HepG2 (cell line): ENCODE results near the gene SCAMP3. TPM values are rescaled to one million over a fixed set of nuclear protein-coding genes. Genes with fewer than 3 reads are reported as not detected.
A peak's percentile ranks its signal among the peaks of the same experiment; 100 is the strongest.

Experiments used
- ATAC-seq: fragments of 200-7000 bp; cut with Tn5 transposase; 3 replicates; pipeline ENCODE4 v1.9.1; 2020; ENCODE audit warnings: mild to moderate bottlenecking, moderate library complexity
- BruUV-seq: library from RNA; stranded (reverse); fragments of 400-500 nt; replicated peaks from 2 replicates; lab custom pipeline; 2021; lab: Mats Ljungman, UMichigan
- CTCF ChIA-PET: fragments of 300-600 bp; formaldehyde crosslinking; extraction: SDS; loops from one replicate; lab custom pipeline; 2021; ENCODE audit warnings: low total read pairs, inconsistent platforms, low intra/inter-chr PET ratio; lab: Yijun Ruan, JAX
- POLR2A ChIA-PET: fragments of 350-600 bp; sonication (Branson Sonifier 250); formaldehyde crosslinking; loops from one replicate; lab custom pipeline; 2020; ENCODE audit warnings: antibody characterized with exemption, inconsistent platforms; lab: Yijun Ruan, JAX
- DNase-seq: peaks from one replicate; pipeline ENCODE4 v3.0.0-alpha.2; 2015; ENCODE audit warnings: low spot score
- FAIRE-seq: peaks from 3 replicates; lab custom pipeline; 2011; peaks lifted over from hg19 to GRCh38; lab: Jason Lieb, UNC
- H2AFZ ChIP-seq: one replicate; pipeline ENCODE4 v1.6.1; 2011; ENCODE audit warnings: low read length, inconsistent platforms
- H3K27ac ChIP-seq: fragments of 300-600 bp; 3 replicates; pipeline ENCODE4 v1.8.0; 2011; ENCODE audit warnings: mixed run types, mild to moderate bottlenecking, mixed read lengths, low read length, inconsistent platforms; ENCODE audit not compliant: insufficient read depth; ENCODE audit errors: extremely low read length
- H3K27me3 ChIP-seq, 2 experiments: fragments of 200-600 bp in 1 of 2; 2 replicates in 1 of 2; 3 replicates in 1 of 2; pipeline versions ENCODE4 v1.6.0 to v1.8.0; 2011; ENCODE audit warnings: low read length in 2 of 2, mild to moderate bottlenecking in 2 of 2, moderate library complexity in 2 of 2, inconsistent platforms in 1 of 2; ENCODE audit not compliant: insufficient read depth in 2 of 2, control insufficient read depth in 1 of 2
- H3K36me3 ChIP-seq, 2 experiments: fragments of 200-600 bp in 1 of 2; replicated peaks in 1 of 2; 2 replicates in 1 of 2; 3 replicates in 1 of 2; pipeline versions ENCODE4 v1.5.1 to v1.8.0; 2011; ENCODE audit warnings: low read length in 2 of 2, inconsistent platforms in 1 of 2; ENCODE audit not compliant: insufficient read depth in 2 of 2, control insufficient read depth in 1 of 2
- H3K4me1 ChIP-seq: 2 replicates; pipeline ENCODE4 v1.5.1; 2012; ENCODE audit warnings: low read length, inconsistent platforms; ENCODE audit not compliant: insufficient read depth
- H3K4me2 ChIP-seq: 2 replicates; pipeline ENCODE4 v1.6.0; 2011; ENCODE audit warnings: low read depth, low read length, inconsistent platforms
- H3K4me3 ChIP-seq, 3 experiments: fragments of 200-600 bp in 1 of 3; sonication (generic), shearing (Covaris generic) in 1 of 3; replicated peaks in 1 of 3; 2 replicates each; pipeline ENCODE4 v1.5.1; 2011 to 2016; ENCODE audit warnings: low read length in 3 of 3, inconsistent platforms in 2 of 3, low read depth in 2 of 3, mild to moderate bottlenecking in 2 of 3, control low read depth in 1 of 3, mixed read lengths in 1 of 3; ENCODE audit not compliant: insufficient read depth in 1 of 3
- H3K79me2 ChIP-seq: one replicate; pipeline ENCODE4 v1.6.1; 2011; ENCODE audit warnings: low read length, inconsistent platforms; ENCODE audit not compliant: insufficient read depth
- H3K9ac ChIP-seq: 2 replicates; pipeline ENCODE4 v1.6.0; 2011; ENCODE audit warnings: mild to moderate bottlenecking, low read depth, low read length, inconsistent platforms; ENCODE audit not compliant: insufficient read depth
- H3K9me3 ChIP-seq: 2 replicates; pipeline ENCODE4 v1.5.1; 2012; ENCODE audit warnings: mild to moderate bottlenecking, low read length
- H4K20me1 ChIP-seq: 2 replicates; pipeline ENCODE4 v1.6.0; 2011; ENCODE audit warnings: inconsistent platforms, mild to moderate bottlenecking, low read length, moderate library complexity; ENCODE audit not compliant: insufficient read depth
- ESRRA ChIP-seq: sonication (generic); formaldehyde crosslinking; IDR thresholded peaks from 2 replicates; pipeline ENCODE4 v1.5.1; 2020; ENCODE audit warnings: mild to moderate bottlenecking, low read depth, missing genetic modification reagents
- GATAD2A ChIP-seq: IDR thresholded peaks from 2 replicates; pipeline ENCODE4 v1.6.1; 2016
- HIVEP1 ChIP-seq: sonication (generic); formaldehyde crosslinking; IDR thresholded peaks from 2 replicates; pipeline ENCODE4 v1.4.0; 2020; ENCODE audit warnings: mild to moderate bottlenecking, missing genetic modification reagents
- ISL2 ChIP-seq: sonication (generic); formaldehyde crosslinking; IDR thresholded peaks from 2 replicates; pipeline ENCODE4 v1.5.0; 2020; ENCODE audit warnings: missing genetic modification reagents
- MEIS1 ChIP-seq: sonication (generic); formaldehyde crosslinking; IDR thresholded peaks from 2 replicates; pipeline ENCODE4 v1.9.0; 2021; ENCODE audit warnings: mild to moderate bottlenecking, missing genetic modification reagents, moderate library complexity, borderline replicate concordance
- MEIS2 ChIP-seq: sonication (generic); formaldehyde crosslinking; IDR thresholded peaks from 2 replicates; pipeline ENCODE4 v1.9.0; 2021; ENCODE audit warnings: mild to moderate bottlenecking, missing genetic modification reagents
- MZF1 ChIP-seq: sonication (generic); formaldehyde crosslinking; IDR thresholded peaks from 2 replicates; pipeline ENCODE4 v1.8.1; 2023; ENCODE audit warnings: mild to moderate bottlenecking, missing genetic modification reagents, borderline replicate concordance
- PAXIP1 ChIP-seq: sonication (generic); formaldehyde crosslinking; conservative IDR thresholded peaks from 2 replicates; pipeline ENCODE4 v1.4.0; 2020; ENCODE audit warnings: mild to moderate bottlenecking, missing genetic modification reagents, moderate library complexity
- PHF8 ChIP-seq: sonication (generic); formaldehyde crosslinking; IDR thresholded peaks from 2 replicates; pipeline ENCODE4 v1.5.0; 2020; ENCODE audit warnings: missing genetic modification reagents
- PRDM10 ChIP-seq: sonication (generic); formaldehyde crosslinking; IDR thresholded peaks from 2 replicates; pipeline ENCODE4 v1.4.0; 2020; ENCODE audit warnings: low read depth, missing genetic modification reagents
- RBAK ChIP-seq: sonication (generic); formaldehyde crosslinking; IDR thresholded peaks from 2 replicates; pipeline ENCODE4 v1.5.1; 2020; ENCODE audit warnings: mild to moderate bottlenecking, missing genetic modification reagents
- SALL1 ChIP-seq: sonication (generic); formaldehyde crosslinking; IDR thresholded peaks from 2 replicates; pipeline ENCODE4 v1.8.0; 2022; ENCODE audit warnings: mild to moderate bottlenecking, missing genetic modification reagents
- SMYD3 ChIP-seq: sonication (generic); formaldehyde crosslinking; IDR thresholded peaks from 2 replicates; pipeline ENCODE4 v1.8.1; 2023; ENCODE audit warnings: mild to moderate bottlenecking, missing genetic modification reagents
- STAT5B ChIP-seq: sonication (generic); formaldehyde crosslinking; IDR thresholded peaks from 2 replicates; pipeline ENCODE4 v1.4.0; 2020; ENCODE audit warnings: missing genetic modification reagents
- ZKSCAN1 ChIP-seq: fragments of 150-350 bp; IDR thresholded peaks from 2 replicates; pipeline ENCODE4 v1.6.1; 2014; ENCODE audit warnings: low read length
- ZNF136 ChIP-seq: sonication (generic); formaldehyde crosslinking; IDR thresholded peaks from 2 replicates; pipeline ENCODE4 v1.8.1; 2022; ENCODE audit warnings: low read depth, mild to moderate bottlenecking, moderate library complexity, missing genetic modification reagents
- ZNF580 ChIP-seq: IDR thresholded peaks from 2 replicates; pipeline ENCODE4 v1.6.1; 2016; ENCODE audit warnings: low read depth, borderline replicate concordance
- ZSCAN31 ChIP-seq: sonication (generic); formaldehyde crosslinking; IDR thresholded peaks from 2 replicates; pipeline ENCODE4 v1.5.0; 2020; ENCODE audit warnings: low read depth, mild to moderate bottlenecking, missing genetic modification reagents
- WGBS: methylation state at CpG from one replicate; pipeline ENCODE4 v1.1.6; 2017; ENCODE audit warnings: low lambda C conversion rate; 5-methylcytosine and 5-hydroxymethylcytosine counted together
- in situ Hi-C: cut with HindIII; loops from 2 replicates; pipeline ENCODE4 v1.10.0; 2017; ENCODE audit warnings: low pct_unique_long_range_greater_than_20kb; ENCODE audit not compliant: extremely low pct_ligation_motif_present
- intact Hi-C: fragments of 100-400 bp; cut with micrococcal nuclease; formaldehyde crosslinking; loops from one replicate; pipeline ENCODE4 v1.10.0; 2022; ENCODE audit not compliant: unreplicated experiment
- polyA plus RNA-seq, 8 experiments: library from polyadenylated mRNA; depleted of rRNA in 3 of 8; stranded (reverse) in 7 of 8; unstranded in 1 of 8; fragments of >200 nt; fragmentation: Illumina TruSeq in 4 of 8; extraction: Trizol in 4 of 8; gene quantifications; 2 replicates each; pipeline versions ENCODE4 v1.2.1 to v1.2.3, GENCODE V29; 2011 to 2016; ENCODE audit warnings: low read depth in 4 of 8, missing spikeins in 1 of 8, mixed read lengths in 1 of 8; ENCODE audit not compliant: insufficient read depth in 1 of 8
- total RNA-seq, 5 experiments: library from RNA; depleted of rRNA; stranded (reverse); fragments of >200 nt; fragmentation: Illumina TruSeq; extraction: Trizol; gene quantifications; 2 replicates each; pipeline ENCODE4 v1.2.3, GENCODE V29; 2016; ENCODE audit warnings: low read depth in 1 of 5

Gene SCAMP3
- total and polyA plus RNA-seq, 2 of the 13 experiments (the other 11 are each of a cell fraction or from before 2014, with no cell fraction given) = 46.8 to 83.3 TPM

GRCh38 chr1:155307247-155307740 is 45.1 kb upstream of the SCAMP3 start:
- DNase-seq (peak; percentile 85), ATAC-seq (peak; percentile 19), FAIRE-seq (peak; percentile 70)
- Histone ChIP-seq H3K4me2 (peak overlapping the region; percentile 67), H3K4me3 (no peak overlapping the region), H3K27ac (peak overlapping the region; percentile 83), H3K4me1 (peaks cover 79% of the 10 kb centered on the region), H2AFZ (no peak overlapping the region), H3K79me2 (peaks cover 46% of the 10 kb centered on the region), H3K36me3 (peaks cover 4% of the 10 kb centered on the region in 2 experiments; a peak in 3 of 5 replicates), H3K27me3 (no peaks in the 10 kb centered on the region; a peak in 1 of 5 replicates), H3K9me3 (no peaks in the 10 kb centered on the region), H4K20me1 (peaks cover 7% of the 10 kb centered on the region), H3K9ac (peak overlapping the region; percentile 98; the same call in 1 of the 2 replicates)
- intact Hi-C loops = loop anchor here (1.0 to 10.0 kb wide), 2 partner anchors 57 to 102 kb away; partner anchors contain the start of genes MTX1 and THBS3
- in situ Hi-C loops = loop anchor here (10.0 kb wide), 1 partner anchor 52 kb away; the partner anchor contains the start of gene ENTREP3
- no TSS peak for BruUV-seq
- POLR2A ChIA-PET = interaction anchor here (1.2 to 5.5 kb wide), 11 partner anchors 10 to 256 kb away, joined by 3 to 51 read pairs (median 7); partner anchors contain the start of genes ASH1L, CLK2 and ENTREP3
- CTCF ChIA-PET = interaction anchor here (1.1 to 3.7 kb wide), 3 partner anchors 30 to 57 kb away, joined by 3 to 36 read pairs (median 35); partner anchors contain the start of genes ENTREP3 and HCN3
- WGBS = 59% methylated on average over 5 of the region's 6 CpGs
- peak; percentile 54; the same call in 1 of the 2 replicates for TF ChIP-seq ESRRA
- no peak for TF ChIP-seq MEIS1 (CRISPR knock-in tag)
- no peak for TF ChIP-seq PHF8 (CRISPR knock-in tag)
- no peak for TF ChIP-seq ISL2 (CRISPR knock-in tag)
- TF ChIP-seq ZNF580 (CRISPR knock-in tag) = 0 out of 2 replicates have a peak, but pooled peaks have one; percentile 33
- TF ChIP-seq ZSCAN31 (CRISPR knock-in tag) = peak; percentile 6; the same call in 1 of the 2 replicates
- no peak for TF ChIP-seq PAXIP1 (CRISPR knock-in tag)
- no peak for TF ChIP-seq SMYD3 (CRISPR knock-in tag)
- 0 out of 2 replicates have a peak, but pooled peaks have one; percentile 9 for TF ChIP-seq ZKSCAN1
- TF ChIP-seq ZNF136 (CRISPR knock-in tag) = 0 out of 2 replicates have a peak, but pooled peaks have one; percentile 58
- peak; percentile 54 for TF ChIP-seq GATAD2A (CRISPR knock-in tag)
- TF ChIP-seq STAT5B (CRISPR knock-in tag) = no peak
- TF ChIP-seq MZF1 (CRISPR knock-in tag) = no peak
- no peak for TF ChIP-seq RBAK
- no peak for TF ChIP-seq PRDM10 (CRISPR knock-in tag)
- no peak for TF ChIP-seq MEIS2
- no peak; the same call in 1 of the 2 replicates for TF ChIP-seq SALL1
- no peak for TF ChIP-seq HIVEP1 (CRISPR knock-in tag)
